HG02571 (cell line): ENCODE measurements around the gene C11orf42.

Experiments
- ATAC-seq: cut with Tn5 transposase; IDR thresholded peaks from one replicate; pipeline ENCODE4 v1.9.1; 2021; ENCODE audit warnings: mild to moderate bottlenecking, moderate library complexity; ENCODE audit not compliant: unreplicated experiment

Gene C11orf42

DNA sequence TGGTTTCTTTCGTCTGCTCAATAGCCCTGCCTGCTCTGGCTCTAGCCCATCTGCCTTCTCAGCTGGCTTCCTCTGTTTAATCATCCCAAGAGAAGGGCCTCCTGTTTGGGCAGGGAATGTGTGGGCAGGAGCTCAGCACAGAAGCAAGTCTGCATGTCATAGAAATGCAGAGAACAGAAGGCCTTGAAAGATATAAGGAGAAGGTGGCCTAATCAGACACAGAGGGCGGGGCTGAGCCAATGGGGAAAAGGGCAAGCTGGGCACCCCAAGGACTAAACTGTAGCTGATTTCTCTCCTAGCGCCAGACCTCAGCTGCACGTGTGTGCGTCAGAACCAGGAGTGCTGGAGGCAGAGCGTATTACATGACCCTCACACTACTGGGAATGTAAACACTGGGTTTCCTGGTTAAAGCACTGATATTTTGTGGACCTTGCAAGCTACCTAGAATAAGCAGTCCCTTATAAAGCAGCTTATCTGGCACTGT is 46.7 kb downstream of the C11orf42 start:
- no peak for ATAC-seq

DNA sequence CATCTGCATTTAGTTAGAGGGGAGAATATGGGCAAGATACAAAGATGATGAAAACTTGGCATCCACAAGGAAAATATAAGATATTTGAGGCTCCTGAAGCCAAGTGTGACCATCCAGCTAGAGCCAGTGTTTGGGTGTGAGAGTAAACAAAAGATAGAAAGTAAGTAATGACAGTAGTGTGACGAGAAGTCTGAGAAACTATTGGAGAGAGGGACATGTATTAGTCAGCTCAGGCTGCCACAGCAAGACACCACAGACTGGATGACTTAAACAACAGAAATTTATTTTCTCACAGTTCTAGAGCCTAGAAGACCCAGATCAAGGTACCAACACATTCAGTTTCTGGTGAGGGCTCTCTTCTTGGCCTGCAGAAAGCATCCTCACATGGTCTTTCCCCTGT is 47.8 kb downstream of the C11orf42 start:
- no peak for ATAC-seq

DNA sequence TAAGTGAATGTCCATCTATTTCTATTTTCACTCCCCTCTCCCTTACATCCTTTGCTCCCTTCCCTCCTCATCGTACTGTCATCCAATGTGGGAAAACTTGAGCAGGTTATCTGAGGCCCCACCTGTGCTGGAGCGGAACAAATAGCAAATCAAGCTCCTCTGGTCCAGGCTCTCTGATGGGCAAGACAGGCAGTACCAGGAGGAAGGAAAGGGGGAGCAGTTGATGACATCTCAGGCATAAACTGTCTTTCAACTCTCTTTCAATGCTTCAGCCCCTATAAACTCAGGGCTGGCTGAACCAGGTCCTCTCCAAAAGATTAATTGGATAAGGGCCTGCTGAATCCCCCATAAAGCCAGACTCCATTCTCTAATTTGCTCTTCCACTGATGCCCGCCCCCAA is 52.8 kb downstream of the C11orf42 start:
- no peak for ATAC-seq

DNA sequence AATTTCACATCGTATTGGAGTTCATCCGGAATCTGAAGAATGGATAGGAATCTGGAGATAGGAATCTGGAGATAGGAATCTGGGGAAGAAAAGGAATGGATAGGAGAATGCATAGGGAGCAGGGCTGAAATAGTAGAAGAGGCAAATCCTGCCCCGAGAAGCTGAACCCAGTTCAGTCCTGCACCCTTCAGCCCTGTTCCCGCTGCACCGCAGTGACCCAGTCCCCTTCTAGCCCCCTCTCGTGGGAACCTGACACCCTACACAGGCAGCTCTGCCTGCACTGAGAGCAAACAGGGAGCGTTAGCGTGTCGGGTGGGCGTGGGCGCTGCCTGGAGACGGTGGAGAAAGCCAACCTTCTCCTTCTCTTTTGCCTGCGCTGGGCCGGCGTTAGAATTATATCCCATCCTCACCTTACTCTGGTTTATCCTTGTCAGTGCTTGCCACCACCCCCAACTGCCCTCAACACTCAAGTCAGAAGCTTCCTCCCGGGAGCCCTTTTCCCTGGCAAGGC is 53.3 kb downstream of the C11orf42 start:
- ATAC-seq, result no peak

DNA sequence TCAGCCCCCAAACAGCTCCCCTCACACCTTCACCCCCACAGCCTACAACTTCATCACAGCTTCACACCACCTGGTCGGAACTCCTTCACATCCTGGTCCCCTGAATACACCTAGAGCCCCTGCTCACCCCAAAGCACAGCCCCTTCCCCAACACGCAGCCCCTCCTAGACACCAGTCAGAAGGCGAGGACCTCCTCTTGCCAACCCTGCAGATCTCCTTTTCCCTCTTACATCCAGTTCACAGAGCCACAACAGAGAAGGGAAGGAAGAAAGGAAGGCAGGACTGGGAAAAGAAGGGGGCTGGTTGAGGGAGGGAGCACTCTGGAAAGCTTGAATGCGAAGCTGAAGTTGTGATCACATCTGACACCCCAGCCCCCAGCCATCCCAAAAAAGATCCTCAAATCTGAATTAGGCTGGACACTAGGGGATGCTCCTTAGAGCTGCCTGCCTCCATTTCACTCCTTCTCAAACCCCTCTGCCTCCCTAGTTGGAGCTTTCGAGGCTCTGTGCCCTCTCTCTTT is 54.9 kb downstream of the C11orf42 start:
- ATAC-seq, result no peak
